Hematopoietic multipotent progenitor cell (in vitro differentiated cells): ENCODE data around the gene KCTD1. TPM values are rescaled to one million over a fixed set of nuclear protein-coding genes. Genes with fewer than 3 reads are reported as not detected.

ENCODE experiments used
- DNase-seq, 3 donors: peaks; one replicate each; pipeline ENCODE4 v3.0.0-alpha.2; 2011 to 2015; ENCODE audit warnings: low read depth in 2 of 3, low spot score in 2 of 3
- small RNA-seq: library from RNA; depleted of rRNA; stranded (forward); fragments of <200 nt; gene quantifications from one replicate; pipeline ENCODE3, GENCODE V24; 2012
- total RNA-seq: library from RNA; depleted of rRNA; stranded (reverse); fragments of >200 nt; gene quantifications from one replicate; pipeline ENCODE4 v1.2.3, GENCODE V29; 2012

Gene KCTD1
- total RNA-seq, 1 donor: 8.6 TPM

GRCh38 chr18:26406854-26407517 is 141.4 kb downstream of the KCTD1 start:
- DNase-seq: no peak

- DNase-seq: no peak
These were observed 142.0 kb downstream of the KCTD1 start for GRCh38 chr18:26406324-26406723.

- peak in 2 of 3 donors; percentile 9 to 20 for DNase-seq
These were observed 143.1 kb downstream of the KCTD1 start for GRCh38 chr18:26405190-26405801.

Small RNAs within 50 kb of the gene (small RNA-seq; reads per million reads assigned to genes)
- not detected for gene MIR8057
